HepG2 (cell line): ENCODE data around the gene KRTCAP2. TPM values are rescaled to one million over a fixed set of nuclear protein-coding genes. Genes with fewer than 3 reads are reported as not detected.

Experiments used
- ARNTL ChIP-seq: sonication (generic); formaldehyde crosslinking; IDR thresholded peaks from 2 replicates; pipeline ENCODE4 v1.4.0; 2020; ENCODE audit warnings: mild to moderate bottlenecking, missing genetic modification reagents
- ATF3 ChIP-seq: sonication (generic); formaldehyde crosslinking; IDR thresholded peaks from 2 replicates; pipeline ENCODE4 v1.4.0; 2020; ENCODE audit warnings: missing genetic modification reagents
- DDIT3 ChIP-seq: sonication (generic); formaldehyde crosslinking; IDR thresholded peaks from 2 replicates; pipeline ENCODE4 v1.4.0; 2020; ENCODE audit warnings: mild to moderate bottlenecking, missing genetic modification reagents
- DPF2 ChIP-seq: sonication (generic); formaldehyde crosslinking; IDR thresholded peaks from 2 replicates; pipeline ENCODE4 v1.4.0; 2020; ENCODE audit warnings: mild to moderate bottlenecking, low read depth, missing genetic modification reagents, borderline replicate concordance
- FOSL2 ChIP-seq: sonication (generic); formaldehyde crosslinking; IDR thresholded peaks from 2 replicates; pipeline ENCODE4 v1.4.0; 2020; ENCODE audit warnings: missing genetic modification reagents
- GATAD1 ChIP-seq: IDR thresholded peaks from 2 replicates; pipeline ENCODE4 v1.6.1; 2016; ENCODE audit warnings: missing genetic modification reagents, missing compliant biosample characterization
- HDAC1 ChIP-seq: sonication (generic); formaldehyde crosslinking; IDR thresholded peaks from 2 replicates; pipeline ENCODE4 v1.5.1; 2020; ENCODE audit warnings: mild to moderate bottlenecking, missing genetic modification reagents
- HDAC2 ChIP-seq: sonication (generic); formaldehyde crosslinking; IDR thresholded peaks from 2 replicates; pipeline ENCODE4 v1.4.0; 2020; ENCODE audit warnings: missing genetic modification reagents
- HNF1A ChIP-seq, 2 experiments: sonication (generic) in 1 of 2; formaldehyde crosslinking in 1 of 2; IDR thresholded peaks; 2 replicates each; pipeline versions ENCODE4 v1.4.0 to v1.6.1; 2016 to 2020; ENCODE audit warnings: borderline replicate concordance in 1 of 2, low read depth in 1 of 2, mild to moderate bottlenecking in 1 of 2, missing genetic modification reagents in 1 of 2
- JUN ChIP-seq: sonication (generic); formaldehyde crosslinking; IDR thresholded peaks from 2 replicates; pipeline ENCODE4 v1.4.0; 2020; ENCODE audit warnings: mild to moderate bottlenecking, missing genetic modification reagents
- KDM2A ChIP-seq: sonication (generic); formaldehyde crosslinking; IDR thresholded peaks from 2 replicates; pipeline ENCODE4 v1.4.0; 2020; ENCODE audit warnings: low read depth, missing genetic modification reagents, borderline replicate concordance
- KLF9 ChIP-seq: IDR thresholded peaks from 2 replicates; pipeline ENCODE4 v1.6.1; 2016; ENCODE audit warnings: low read depth
- MAFF ChIP-seq: IDR thresholded peaks from 2 replicates; pipeline ENCODE4 v1.6.1; 2011; ENCODE audit warnings: low read depth, low read length, improper control_type of control experiment
- MAZ ChIP-seq, 2 experiments: sonication (generic) in 1 of 2; formaldehyde crosslinking in 1 of 2; IDR thresholded peaks; 2 replicates each; pipeline versions ENCODE4 v1.5.0 to v1.6.1; 2012 to 2020; ENCODE audit warnings: low read depth in 2 of 2, mild to moderate bottlenecking in 2 of 2, borderline replicate concordance in 1 of 2, improper control_type of control experiment in 1 of 2, low read length in 1 of 2, missing genetic modification reagents in 1 of 2, moderate library complexity in 1 of 2
- MZF1 ChIP-seq: sonication (generic); formaldehyde crosslinking; IDR thresholded peaks from 2 replicates; pipeline ENCODE4 v1.8.1; 2023; ENCODE audit warnings: mild to moderate bottlenecking, missing genetic modification reagents, borderline replicate concordance
- PAWR ChIP-seq: sonication (generic); formaldehyde crosslinking; IDR thresholded peaks from 2 replicates; pipeline ENCODE4 v1.4.0; 2020; ENCODE audit warnings: missing genetic modification reagents, mild to moderate bottlenecking, borderline replicate concordance
- RELA ChIP-seq: sonication (generic); formaldehyde crosslinking; IDR thresholded peaks from 2 replicates; pipeline ENCODE4 v1.4.0; 2020; ENCODE audit warnings: missing genetic modification reagents
- SETDB1 ChIP-seq: sonication (generic); formaldehyde crosslinking; IDR thresholded peaks from 2 replicates; pipeline ENCODE4 v1.5.1; 2020; ENCODE audit warnings: missing genetic modification reagents, mild to moderate bottlenecking, borderline replicate concordance
- SPEN ChIP-seq: sonication (generic); formaldehyde crosslinking; IDR thresholded peaks from 2 replicates; pipeline ENCODE4 v1.5.1; 2020; ENCODE audit warnings: low read depth, mild to moderate bottlenecking, missing genetic modification reagents
- SSRP1 ChIP-seq: IDR thresholded peaks from 2 replicates; pipeline ENCODE4 v1.6.1; 2016; ENCODE audit warnings: control low read depth
- STAG1 ChIP-seq: sonication (generic); formaldehyde crosslinking; IDR thresholded peaks from 2 replicates; pipeline ENCODE4 v1.4.0; 2020; ENCODE audit warnings: missing genetic modification reagents
- WIZ ChIP-seq: sonication (generic); formaldehyde crosslinking; IDR thresholded peaks from 2 replicates; pipeline ENCODE4 v1.5.1; 2020; ENCODE audit warnings: mild to moderate bottlenecking, missing genetic modification reagents
- ZBTB42 ChIP-seq: sonication (generic); formaldehyde crosslinking; IDR thresholded peaks from 2 replicates; pipeline ENCODE4 v1.5.0; 2020; ENCODE audit warnings: mild to moderate bottlenecking, missing genetic modification reagents
- ZMYM2 ChIP-seq: sonication (generic); formaldehyde crosslinking; IDR thresholded peaks from 2 replicates; pipeline ENCODE4 v1.8.0; 2022; ENCODE audit warnings: mild to moderate bottlenecking, missing genetic modification reagents
- ZNF224 ChIP-seq: sonication (generic); formaldehyde crosslinking; IDR thresholded peaks from 2 replicates; pipeline ENCODE4 v1.5.0; 2020; ENCODE audit warnings: mild to moderate bottlenecking, missing genetic modification reagents
- ZNF3 ChIP-seq: IDR thresholded peaks from 2 replicates; pipeline ENCODE4 v1.7.0; 2017; ENCODE audit warnings: inconsistent platforms
- ZNF335 ChIP-seq: sonication (generic); formaldehyde crosslinking; IDR thresholded peaks from 2 replicates; pipeline ENCODE4 v1.4.0; 2020; ENCODE audit warnings: missing genetic modification reagents
- ZSCAN25 ChIP-seq: sonication (generic); formaldehyde crosslinking; IDR thresholded peaks from 2 replicates; pipeline ENCODE4 v1.8.0; 2022; ENCODE audit warnings: mild to moderate bottlenecking, missing genetic modification reagents
- polyA plus RNA-seq, 8 experiments: library from polyadenylated mRNA; depleted of rRNA in 3 of 8; stranded (reverse) in 7 of 8; unstranded in 1 of 8; fragments of >200 nt; fragmentation: Illumina TruSeq in 4 of 8; extraction: Trizol in 4 of 8; gene quantifications; 2 replicates each; pipeline versions ENCODE4 v1.2.1 to v1.2.3, GENCODE V29; 2011 to 2016; ENCODE audit warnings: low read depth in 4 of 8, missing spikeins in 1 of 8, mixed read lengths in 1 of 8; ENCODE audit not compliant: insufficient read depth in 1 of 8
- total RNA-seq, 5 experiments: library from RNA; depleted of rRNA; stranded (reverse); fragments of >200 nt; fragmentation: Illumina TruSeq; extraction: Trizol; gene quantifications; 2 replicates each; pipeline ENCODE4 v1.2.3, GENCODE V29; 2016; ENCODE audit warnings: low read depth in 1 of 5

KRTCAP2 gene
- total and polyA plus RNA-seq, 2 of the 13 experiments (the other 11 are each of a cell fraction or from before 2014, with no cell fraction given), result 77.3 to 79.4 TPM

GRCh38 chr1:155178441-155179111 is 5.5 kb upstream of the KRTCAP2 start (continued):
- no peak for TF ChIP-seq ZBTB42 (CRISPR knock-in tag)
- TF ChIP-seq ZMYM2 (CRISPR knock-in tag), result peak; percentile 82; the same call in 1 of the 2 replicates
- TF ChIP-seq ARNTL, result no peak
- TF ChIP-seq HNF1A (IDR thresholded peaks at IDR 0.05; ENCODE audit: low read depth), result no peak
- TF ChIP-seq HNF1A (CRISPR knock-in tag; IDR thresholded peaks at IDR 0.05; ENCODE audit: borderline replicate concordance), result no peak
- no peak; the same call in 1 of the 2 replicates for TF ChIP-seq ZSCAN25 (CRISPR knock-in tag)
- no peak for TF ChIP-seq ZNF335 (CRISPR knock-in tag)
- TF ChIP-seq STAG1 (CRISPR knock-in tag), result no peak
- TF ChIP-seq SETDB1 (CRISPR knock-in tag), result no peak
- no peak for TF ChIP-seq MZF1 (CRISPR knock-in tag)
- no peak for TF ChIP-seq RELA (CRISPR knock-in tag)
- TF ChIP-seq MAFF, result no peak
- TF ChIP-seq SPEN (CRISPR knock-in tag), result peak; percentile 68; the same call in 1 of the 2 replicates
- TF ChIP-seq HDAC2 (CRISPR knock-in tag), result peak; percentile 20; the same call in 1 of the 2 replicates
- TF ChIP-seq MAZ (IDR thresholded peaks at IDR 0.05; ENCODE audit: borderline replicate concordance, low read depth, low read length), result no peak
- 0 out of 2 replicates have a peak, but pooled peaks have one; percentile 27 for TF ChIP-seq MAZ (CRISPR knock-in tag; IDR thresholded peaks at IDR 0.05; ENCODE audit: low read depth)
- TF ChIP-seq HDAC1 (CRISPR knock-in tag), result peak; percentile 70; the same call in 1 of the 2 replicates
- no peak for TF ChIP-seq DDIT3
- no peak for TF ChIP-seq KDM2A (CRISPR knock-in tag)
- no peak for TF ChIP-seq PAWR (CRISPR knock-in tag)
- TF ChIP-seq GATAD1, result 0 out of 2 replicates have a peak, but pooled peaks have one; percentile 19
- TF ChIP-seq FOSL2 (CRISPR knock-in tag), result no peak
- no peak for TF ChIP-seq DPF2
- TF ChIP-seq WIZ (CRISPR knock-in tag), result 0 out of 2 replicates have a peak, but pooled peaks have one; percentile 59
- TF ChIP-seq ATF3 (CRISPR knock-in tag), result no peak
- TF ChIP-seq ZNF3 (CRISPR knock-in tag), result no peak
- no peak for TF ChIP-seq SSRP1 (CRISPR knock-in tag)
- no peak for TF ChIP-seq JUN (CRISPR knock-in tag)
- TF ChIP-seq KLF9 (CRISPR knock-in tag), result no peak
- no peak for TF ChIP-seq ZNF224 (CRISPR knock-in tag)
